Keratinocyte (primary cell): ENCODE measurements around the gene CMC4. TPM values are rescaled to one million over a fixed set of nuclear protein-coding genes. Genes with fewer than 3 reads are reported as not detected.
A peak's percentile ranks its signal among the peaks of the same experiment; 100 is the strongest.

ENCODE experiments used
- DNase-seq: peaks from one replicate; pipeline ENCODE4 v3.0.0-alpha.2; 2011; ENCODE audit warnings: low read depth, missing footprints, low spot score
- FAIRE-seq: peaks from 2 replicates; lab custom pipeline; 2011; peaks lifted over from hg19 to GRCh38; lab: Jason Lieb, UNC
- H2AFZ ChIP-seq: 2 replicates; pipeline ENCODE4 v1.6.0; 2012; ENCODE audit warnings: low read length, control low read depth, inconsistent platforms; ENCODE audit not compliant: control insufficient read depth
- H3K27ac ChIP-seq: 2 replicates; pipeline ENCODE4 v1.5.1; 2011; ENCODE audit warnings: low read length; ENCODE audit not compliant: control insufficient read depth, insufficient read depth
- H3K27me3 ChIP-seq: 3 replicates; pipeline ENCODE4 v1.6.0; 2011; ENCODE audit warnings: low read length; ENCODE audit not compliant: control insufficient read depth, insufficient read depth; ENCODE audit errors: extremely low read depth
- H3K36me3 ChIP-seq, 2 experiments: 2 replicates in 1 of 2; 3 replicates in 1 of 2; pipeline ENCODE4 v1.5.1; 2011; ENCODE audit warnings: low read length in 2 of 2, mild to moderate bottlenecking in 1 of 2; ENCODE audit not compliant: control insufficient read depth in 2 of 2, insufficient read depth in 2 of 2; ENCODE audit errors: extremely low read depth in 1 of 2
- H3K4me1 ChIP-seq: 3 replicates; pipeline ENCODE4 v1.5.1; 2011; ENCODE audit warnings: low read length; ENCODE audit not compliant: control insufficient read depth, insufficient read depth; ENCODE audit errors: extremely low read depth
- H3K4me2 ChIP-seq: 3 replicates; pipeline ENCODE4 v1.6.0; 2011; ENCODE audit warnings: low read depth, low read length; ENCODE audit not compliant: control insufficient read depth, insufficient read depth; ENCODE audit errors: extremely low read depth
- H3K4me3 ChIP-seq, 3 experiments: fragments of 200-600 bp in 1 of 3; sonication (generic) in 1 of 3; 2 replicates in 2 of 3; 3 replicates in 1 of 3; pipeline ENCODE4 v1.5.1; 2011 to 2016; ENCODE audit warnings: low read length in 3 of 3, mild to moderate bottlenecking in 3 of 3, control low read depth in 2 of 3, inconsistent platforms in 1 of 3, low read depth in 1 of 3, mixed read lengths in 1 of 3, mixed run types in 1 of 3, moderate library complexity in 1 of 3; ENCODE audit not compliant: control insufficient read depth in 2 of 3, insufficient read depth in 2 of 3; ENCODE audit errors: extremely low read depth in 1 of 3
- H3K79me2 ChIP-seq: 2 replicates; pipeline ENCODE4 v1.6.0; 2012; ENCODE audit warnings: low read length; ENCODE audit not compliant: control insufficient read depth, insufficient read depth
- H3K9ac ChIP-seq: 3 replicates; pipeline ENCODE4 v1.6.0; 2011; ENCODE audit warnings: low read length; ENCODE audit not compliant: control insufficient read depth, insufficient read depth; ENCODE audit errors: extremely low read depth
- H3K9me1 ChIP-seq: 3 replicates; pipeline ENCODE4 v1.6.0; 2011; ENCODE audit warnings: low read length; ENCODE audit not compliant: control insufficient read depth, insufficient read depth; ENCODE audit errors: extremely low read depth
- H3K9me3 ChIP-seq: 2 replicates; pipeline ENCODE4 v1.5.1; 2012; ENCODE audit warnings: low read depth, low read length; ENCODE audit not compliant: control insufficient read depth
- H4K20me1 ChIP-seq: 3 replicates; pipeline ENCODE4 v1.6.0; 2011; ENCODE audit warnings: low read length; ENCODE audit not compliant: control insufficient read depth, insufficient read depth; ENCODE audit errors: extremely low read depth
- CTCF ChIP-seq, 3 experiments: IDR thresholded peaks in 1 of 3; conservative IDR thresholded peaks in 1 of 3; optimal IDR thresholded peaks in 1 of 3; 2 replicates in 2 of 3; 3 replicates in 1 of 3; pipeline versions ENCODE3 to v1.5.1; 2011; ENCODE audit warnings: low read length in 3 of 3, mild to moderate bottlenecking in 3 of 3, moderate library complexity in 2 of 3, control low read depth in 1 of 3, inconsistent platforms in 1 of 3; ENCODE audit not compliant: insufficient read depth in 2 of 3; ENCODE audit errors: extremely low read depth in 1 of 3
- EZH2 ChIP-seq: IDR thresholded peaks from one replicate; pipeline ENCODE4 v1.6.1; 2012; ENCODE audit warnings: inconsistent platforms, mild to moderate bottlenecking, low read length, moderate library complexity
- dilution Hi-C: fragments of 300-500 bp; cut with MboI; formaldehyde crosslinking; loops from one replicate; pipeline ENCODE4 v1.7.0; 2020; ENCODE audit warnings: low sequenced_read_pairs; ENCODE audit not compliant: extremely low pct_ligation_motif_present
- polyA plus RNA-seq, 5 experiments: library from polyadenylated mRNA; depleted of rRNA in 3 of 5; stranded (reverse) in 3 of 5; stranded (forward) in 1 of 5; unstranded in 1 of 5; fragments of >200 nt; gene quantifications; 1 replicate in 1 of 5; 2 replicates in 3 of 5; 3 replicates in 1 of 5; pipeline versions ENCODE4 v1.2.1 to v1.2.3, GENCODE V29; 2011 to 2012; ENCODE audit warnings: missing spikeins in 2 of 5, low read depth in 1 of 5, low replicate concordance in 1 of 5

CMC4 gene
- polyA plus RNA-seq, 1 donor (not counting 4 experiments of a cell fraction or from before 2014, with no cell fraction given), result 10.1 TPM

- H3K36me3 ChIP-seq, result no peaks in the 10 kb centered on the region
- no peaks in the 10 kb centered on the region for H3K4me1 ChIP-seq
- H3K9ac ChIP-seq, result no peak overlapping the region
- H4K20me1 ChIP-seq, result no peaks in the 10 kb centered on the region
- dilution Hi-C loops, result no loop called here
- no peaks in the 10 kb centered on the region for H3K9me1 ChIP-seq
- no peak overlapping the region for H3K4me3 ChIP-seq
- H3K79me2 ChIP-seq, result no peaks in the 10 kb centered on the region
- FAIRE-seq (no peak), DNase-seq (no peak)
- no peak overlapping the region for H2AFZ ChIP-seq
- no peak overlapping the region for H3K4me2 ChIP-seq
- no peaks in the 10 kb centered on the region for H3K9me3 ChIP-seq
- H3K27me3 ChIP-seq, result no peaks in the 10 kb centered on the region
- no peak overlapping the region for H3K27ac ChIP-seq
- TF ChIP-seq CTCF (optimal IDR thresholded peaks at IDR 0.05 in 1 of 3, IDR thresholded peaks at IDR 0.05 in 1 of 3, conservative IDR thresholded peaks at IDR 0.05 in 1 of 3; ENCODE audit: extremely low read depth in 1 of 3, insufficient read depth in 2 of 3, low read length in 3 of 3) (peak in 2 of 3 experiments; percentile 33 to 39), EZH2 (no peak)
Measured at GRCh38 chrX:155094468-155095061, 23.6 kb upstream of the CMC4 start.

GRCh38 chrX:155086961-155087735 lies 16.2 kb upstream of the CMC4 start:
- Histone ChIP-seq H3K4me3 (no peak overlapping the region), H3K4me1 (no peaks in the 10 kb centered on the region), H3K27me3 (no peaks in the 10 kb centered on the region), H3K27ac (no peak overlapping the region), H3K36me3 (peaks cover 0 to 3% of the 10 kb centered on the region in 2 experiments), H3K9me3 (no peaks in the 10 kb centered on the region), H3K9ac (no peak overlapping the region), H3K9me1 (no peaks in the 10 kb centered on the region), H3K4me2 (no peak overlapping the region), H2AFZ (no peak overlapping the region), H3K79me2 (no peaks in the 10 kb centered on the region), H4K20me1 (no peaks in the 10 kb centered on the region)
- DNase-seq, result no peak
- TF ChIP-seq EZH2 (no peak), CTCF (optimal IDR thresholded peaks at IDR 0.05 in 1 of 3, IDR thresholded peaks at IDR 0.05 in 1 of 3, conservative IDR thresholded peaks at IDR 0.05 in 1 of 3; ENCODE audit: extremely low read depth in 1 of 3, insufficient read depth in 2 of 3, low read length in 3 of 3) (no peak)
- dilution Hi-C loops, result no loop called here
- FAIRE-seq, result no peak
